Type B pancreatic cell (in vitro differentiated cells): ENCODE results near the gene INTS3. TPM values are rescaled to one million over a fixed set of nuclear protein-coding genes. Genes with fewer than 3 reads are reported as not detected.
"Not testable (repeated sequence)": the region's sequence is repeated elsewhere in the genome, so short reads cannot be mapped to it uniquely, and the experiment has no call there.

Experiments used
- DNase-seq: peaks from one replicate; pipeline ENCODE4 v3.0.0; 2021; ENCODE audit warnings: mixed read lengths; ENCODE audit not compliant: unreplicated experiment; ENCODE audit errors: extremely low spot score
- H3K27ac Mint-ChIP-seq: 2 replicates; pipeline ENCODE4 v1.8.0; 2021; ENCODE audit warnings: mild to moderate bottlenecking, mixed read lengths
- H3K27me3 Mint-ChIP-seq: 2 replicates; pipeline ENCODE4 v1.8.0; 2021; ENCODE audit warnings: mixed read lengths
- H3K36me3 Mint-ChIP-seq: 2 replicates; pipeline ENCODE4 v1.8.0; 2021; ENCODE audit warnings: mixed read lengths
- H3K4me1 Mint-ChIP-seq: one replicate; pipeline ENCODE4 v1.8.0; 2021; ENCODE audit warnings: mixed read lengths; ENCODE audit not compliant: unreplicated experiment
- H3K4me3 Mint-ChIP-seq: 2 replicates; pipeline ENCODE4 v1.8.0; 2021; ENCODE audit warnings: mild to moderate bottlenecking, mixed read lengths
- H3K9me3 Mint-ChIP-seq: 2 replicates; pipeline ENCODE4 v1.8.0; 2021; ENCODE audit warnings: mixed read lengths
- CTCF ChIP-seq: fragments of 200-600 bp; sonication (generic); conservative IDR thresholded peaks from 2 replicates; pipeline ENCODE4 v1.5.0; 2021; ENCODE audit warnings: antibody characterized with exemption, mild to moderate bottlenecking
- total RNA-seq: library from RNA; stranded (reverse); gene quantifications from 2 replicates; pipeline ENCODE4 v1.2.1, GENCODE V29; 2021; ENCODE audit warnings: low replicate concordance

The INTS3 gene
- total RNA-seq, 1 donor from 2014 or later, result 90.8 TPM

- Mint-ChIP-seq H3K4me1 (peaks cover 17% of the 10 kb centered on the region), H3K36me3 (no peaks in the 10 kb centered on the region), H3K4me3 (no peak overlapping the region), H3K9me3 (no peaks in the 10 kb centered on the region), H3K27ac (no peak overlapping the region), H3K27me3 (no peaks in the 10 kb centered on the region)
- no peak for DNase-seq
- TF ChIP-seq CTCF, result no peak
Measured at GRCh38 chr1:153780551-153780950, 52.7 kb downstream of the INTS3 start.

- Mint-ChIP-seq H3K4me3 (peak overlapping the region; percentile 88), H3K27ac (peak overlapping the region; percentile 92)
- H3K4me1 Mint-ChIP-seq, DNase-seq, H3K9me3 Mint-ChIP-seq, H3K27me3 Mint-ChIP-seq, H3K36me3 Mint-ChIP-seq: not testable (repeated sequence)
Measured at GRCh38 chr1:153782648-153783047, 54.8 kb downstream of the INTS3 start.

GRCh38 chr1:153783233-153784190 lies 55.7 kb downstream of the INTS3 start:
- Mint-ChIP-seq H3K9me3 (no peaks in the 10 kb centered on the region), H3K27me3 (no peaks in the 10 kb centered on the region), H3K4me3 (peak overlapping the region; percentile 88), H3K36me3 (no peaks in the 10 kb centered on the region), H3K27ac (peak overlapping the region; percentile 92), H3K4me1 (peaks cover 10% of the 10 kb centered on the region)
- peak; percentile 95 for DNase-seq
- TF ChIP-seq CTCF, result peak; percentile 50

GRCh38 chr1:153786038-153786790 lies 58.4 kb downstream of the INTS3 start:
- TF ChIP-seq CTCF, result no peak
- H3K4me1 Mint-ChIP-seq, result peaks cover 17% of the 10 kb centered on the region
- H3K36me3 Mint-ChIP-seq, result no peaks in the 10 kb centered on the region
- no peak overlapping the region for H3K27ac Mint-ChIP-seq
- no peak overlapping the region for H3K4me3 Mint-ChIP-seq
- H3K27me3 Mint-ChIP-seq, result no peaks in the 10 kb centered on the region
- H3K9me3 Mint-ChIP-seq, result no peaks in the 10 kb centered on the region
- DNase-seq, result no peak

GRCh38 chr1:153789478-153790034 lies 61.7 kb downstream of the INTS3 start:
- Mint-ChIP-seq H3K4me1 (peaks cover 13% of the 10 kb centered on the region), H3K9me3 (no peaks in the 10 kb centered on the region), H3K4me3 (peak overlapping the region; percentile 19), H3K27me3 (no peaks in the 10 kb centered on the region), H3K36me3 (no peaks in the 10 kb centered on the region), H3K27ac (no peak overlapping the region)
- DNase-seq, result no peak
- TF ChIP-seq CTCF, result no peak
